IMR-90 (cell line): ENCODE results near the gene STYXL1. TPM values are rescaled to one million over a fixed set of nuclear protein-coding genes. Genes with fewer than 3 reads are reported as not detected.
A peak's percentile ranks its signal among the peaks of the same experiment; 100 is the strongest.

Experiments
- ATAC-seq: fragments of 200-7000 bp; cut with Tn5 transposase; 2 replicates; pipeline ENCODE4 v1.9.1; 2020; ENCODE audit warnings: low read depth, mild to moderate bottlenecking, moderate library complexity
- BruUV-seq: library from RNA; stranded (reverse); fragments of 400-500 nt; replicated peaks from 2 replicates; lab custom pipeline; 2021; lab: Mats Ljungman, UMichigan
- CTCF ChIA-PET: fragments of 300-600 bp; formaldehyde crosslinking; extraction: SDS; loops from one replicate; lab custom pipeline; 2021; ENCODE audit warnings: antibody characterized with exemption; lab: Yijun Ruan, JAX
- POLR2A ChIA-PET: fragments of 300-600 bp; sonication (Branson Sonifier 250); formaldehyde crosslinking; loops from one replicate; lab custom pipeline; 2022; ENCODE audit warnings: antibody characterized with exemption; ENCODE audit not compliant: unreplicated experiment; lab: Charles Lee
- DNase-seq: peaks from one replicate; pipeline ENCODE4 v3.0.0; 2013
- H2AFZ ChIP-seq: replicated peaks from 2 replicates; pipeline ENCODE3; 2013; ENCODE audit warnings: low read length, mild to moderate bottlenecking; ENCODE audit not compliant: poor library complexity
- H2AK5ac ChIP-seq: 2 replicates; pipeline ENCODE4 v1.6.1; 2013; ENCODE audit warnings: low read depth, low read length, inconsistent platforms
- H2AK9ac ChIP-seq: replicated peaks from 2 replicates; pipeline ENCODE3; 2013; ENCODE audit warnings: mild to moderate bottlenecking, low read depth, low read length, moderate library complexity; ENCODE audit not compliant: poor library complexity
- H2BK120ac ChIP-seq: 2 replicates; pipeline ENCODE4 v1.6.1; 2013; ENCODE audit warnings: low read depth, low read length, inconsistent platforms
- H2BK15ac ChIP-seq: 3 replicates; pipeline ENCODE4 v1.6.1; 2013; ENCODE audit warnings: low read depth, low read length, inconsistent platforms
- H2BK20ac ChIP-seq: 2 replicates; pipeline ENCODE4 v1.6.1; 2013; ENCODE audit warnings: low read depth, mild to moderate bottlenecking, inconsistent platforms, low read length, moderate library complexity
- H2BK5ac ChIP-seq: 2 replicates; pipeline ENCODE4 v1.6.1; 2013; ENCODE audit warnings: mild to moderate bottlenecking, low read depth, low read length, inconsistent platforms; ENCODE audit not compliant: poor library complexity, severe bottlenecking
- H3K14ac ChIP-seq: replicated peaks from 2 replicates; pipeline ENCODE4 v1.6.1; 2013; ENCODE audit warnings: low read depth, low read length, inconsistent platforms
- H3K18ac ChIP-seq: 2 replicates; pipeline ENCODE4 v1.6.1; 2013; ENCODE audit warnings: low read depth, low read length, control low read depth
- H3K23ac ChIP-seq: 2 replicates; pipeline ENCODE4 v1.6.1; 2013; ENCODE audit warnings: low read depth, low read length, inconsistent platforms
- H3K27ac ChIP-seq: 2 replicates; pipeline ENCODE4 v1.5.1; 2013; ENCODE audit warnings: mild to moderate bottlenecking, control low read depth, low read length; ENCODE audit not compliant: insufficient read depth
- H3K27me3 ChIP-seq: 2 replicates; pipeline ENCODE4 v1.6.1; 2013; ENCODE audit warnings: low read length; ENCODE audit not compliant: control insufficient read depth, insufficient read depth
- H3K36me3 ChIP-seq: 2 replicates; pipeline ENCODE4 v1.6.1; 2013; ENCODE audit warnings: low read length, mixed read lengths; ENCODE audit not compliant: control insufficient read depth, insufficient read depth
- H3K4ac ChIP-seq: 2 replicates; pipeline ENCODE4 v1.6.1; 2013; ENCODE audit warnings: low read depth, low read length, inconsistent platforms
- H3K4me1 ChIP-seq: 2 replicates; pipeline ENCODE4 v1.6.1; 2013; ENCODE audit warnings: low read length, mixed read lengths; ENCODE audit not compliant: control insufficient read depth, insufficient read depth
- H3K4me2 ChIP-seq: 2 replicates; pipeline ENCODE4 v1.6.1; 2013; ENCODE audit warnings: low read depth, mild to moderate bottlenecking, control low read depth, low read length, moderate library complexity
- H3K4me3 ChIP-seq: 2 replicates; pipeline ENCODE4 v1.5.1; 2013; ENCODE audit warnings: low read depth, mild to moderate bottlenecking, control low read depth, low read length, moderate library complexity; ENCODE audit not compliant: insufficient read depth
- H3K56ac ChIP-seq: 2 replicates; pipeline ENCODE4 v1.6.1; 2013; ENCODE audit warnings: low read length, inconsistent platforms; ENCODE audit not compliant: insufficient read depth; ENCODE audit errors: extremely low read depth
- H3K79me1 ChIP-seq, 2 experiments: 2 replicates each; pipeline ENCODE4 v1.6.1; 2013; ENCODE audit warnings: low read length in 2 of 2, inconsistent platforms in 1 of 2, low read depth in 1 of 2
- H3K9ac ChIP-seq: 2 replicates; pipeline ENCODE4 v1.6.1; 2013; ENCODE audit warnings: low read depth, low read length, control low read depth
- H3K9me1 ChIP-seq: 2 replicates; pipeline ENCODE4 v1.6.1; 2013; ENCODE audit warnings: low read length, inconsistent platforms; ENCODE audit not compliant: insufficient read depth
- H3K9me3 ChIP-seq: 2 replicates; pipeline ENCODE4 v1.6.1; 2013; ENCODE audit warnings: low read length; ENCODE audit not compliant: control insufficient read depth, insufficient read depth
- H4K20me1 ChIP-seq: 2 replicates; pipeline ENCODE4 v1.6.1; 2013; ENCODE audit warnings: low read length, inconsistent platforms; ENCODE audit not compliant: insufficient read depth
- H4K5ac ChIP-seq: 2 replicates; pipeline ENCODE4 v1.6.1; 2013; ENCODE audit warnings: mild to moderate bottlenecking, low read depth, low read length, control low read depth
- H4K8ac ChIP-seq, 2 experiments: 2 replicates each; pipeline ENCODE4 v1.6.1; 2013; ENCODE audit warnings: low read depth in 2 of 2, low read length in 2 of 2, control low read depth in 1 of 2, inconsistent platforms in 1 of 2
- H4K91ac ChIP-seq: 2 replicates; pipeline ENCODE4 v1.6.1; 2013; ENCODE audit warnings: low read depth, low read length, inconsistent platforms; ENCODE audit not compliant: insufficient read depth
- MAZ ChIP-seq: IDR thresholded peaks from 2 replicates; pipeline ENCODE4 v1.6.1; 2012; ENCODE audit warnings: low read depth, mild to moderate bottlenecking, low read length, improper control_type of control experiment, moderate library complexity, borderline replicate concordance
- MXI1 ChIP-seq: IDR thresholded peaks from 2 replicates; pipeline ENCODE4 v1.6.1; 2012; ENCODE audit warnings: low read depth, mild to moderate bottlenecking, low read length, moderate library complexity, borderline replicate concordance
- NFE2L2 ChIP-seq: fragments of 150-350 bp; IDR thresholded peaks from 2 replicates; pipeline ENCODE4 v1.6.1; 2016; ENCODE audit warnings: low read depth, mild to moderate bottlenecking, low read length
- RAD21 ChIP-seq: IDR thresholded peaks from 2 replicates; pipeline ENCODE4 v1.6.1; 2012; ENCODE audit warnings: low read length, improper control_type of control experiment
- SMC3 ChIP-seq: fragments of 150-350 bp; IDR thresholded peaks from 2 replicates; pipeline ENCODE4 v1.6.1; 2016; ENCODE audit warnings: low read depth, mild to moderate bottlenecking, antibody characterized with exemption, low read length, moderate library complexity
- WGBS, 2 experiments: methylation state at CpG; one replicate each; pipeline versions ENCODE4 v1.1.5 to v1.1.7; 2013; ENCODE audit warnings: missing lambda C conversion rate in 2 of 2; ENCODE audit not compliant: insufficient read length in 1 of 2; ENCODE audit errors: extremely low coverage in 2 of 2; 5-methylcytosine and 5-hydroxymethylcytosine counted together
- dilution Hi-C: fragments of 300-500 bp; cut with HindIII; formaldehyde crosslinking; loops from one replicate; pipeline ENCODE4 v1.14.3; 2018; ENCODE audit warnings: low sequenced_read_pairs; ENCODE audit not compliant: unreplicated experiment
- in situ Hi-C: fragments of 300-500 bp; cut with MboI; formaldehyde crosslinking; loops from 3 replicates; pipeline ENCODE4 v1.14.3; 2019; ENCODE audit warnings: low sequenced_read_pairs, inconsistent platforms, mixed read lengths
- intact Hi-C: fragments of 100-400 bp; cut with micrococcal nuclease; formaldehyde crosslinking; loops from 2 replicates; pipeline ENCODE4 v1.10.0; 2022
- polyA plus RNA-seq, 3 experiments: library from polyadenylated mRNA; depleted of rRNA; stranded (reverse); fragments of >200 nt; gene quantifications; 2 replicates each; pipeline ENCODE4 v1.2.3, GENCODE V29; 2012; ENCODE audit warnings: low replicate concordance in 1 of 3
- total RNA-seq: library from RNA; depleted of rRNA; stranded (reverse); fragments of >200 nt; gene quantifications from 2 replicates; pipeline ENCODE4 v1.2.3, GENCODE V29; 2012
- TF ChIP-seq, protein P1 (sequence below): conservative IDR thresholded peaks from 2 replicates; pipeline ENCODE4 v1.5.1; 2012; ENCODE audit warnings: mild to moderate bottlenecking, low read depth, low read length, improper control_type of control experiment

Gene STYXL1
- total and polyA plus RNA-seq, 2 of the 4 experiments (the other 2 are of a cell fraction) = 66.1 to 73.8 TPM

DNA sequence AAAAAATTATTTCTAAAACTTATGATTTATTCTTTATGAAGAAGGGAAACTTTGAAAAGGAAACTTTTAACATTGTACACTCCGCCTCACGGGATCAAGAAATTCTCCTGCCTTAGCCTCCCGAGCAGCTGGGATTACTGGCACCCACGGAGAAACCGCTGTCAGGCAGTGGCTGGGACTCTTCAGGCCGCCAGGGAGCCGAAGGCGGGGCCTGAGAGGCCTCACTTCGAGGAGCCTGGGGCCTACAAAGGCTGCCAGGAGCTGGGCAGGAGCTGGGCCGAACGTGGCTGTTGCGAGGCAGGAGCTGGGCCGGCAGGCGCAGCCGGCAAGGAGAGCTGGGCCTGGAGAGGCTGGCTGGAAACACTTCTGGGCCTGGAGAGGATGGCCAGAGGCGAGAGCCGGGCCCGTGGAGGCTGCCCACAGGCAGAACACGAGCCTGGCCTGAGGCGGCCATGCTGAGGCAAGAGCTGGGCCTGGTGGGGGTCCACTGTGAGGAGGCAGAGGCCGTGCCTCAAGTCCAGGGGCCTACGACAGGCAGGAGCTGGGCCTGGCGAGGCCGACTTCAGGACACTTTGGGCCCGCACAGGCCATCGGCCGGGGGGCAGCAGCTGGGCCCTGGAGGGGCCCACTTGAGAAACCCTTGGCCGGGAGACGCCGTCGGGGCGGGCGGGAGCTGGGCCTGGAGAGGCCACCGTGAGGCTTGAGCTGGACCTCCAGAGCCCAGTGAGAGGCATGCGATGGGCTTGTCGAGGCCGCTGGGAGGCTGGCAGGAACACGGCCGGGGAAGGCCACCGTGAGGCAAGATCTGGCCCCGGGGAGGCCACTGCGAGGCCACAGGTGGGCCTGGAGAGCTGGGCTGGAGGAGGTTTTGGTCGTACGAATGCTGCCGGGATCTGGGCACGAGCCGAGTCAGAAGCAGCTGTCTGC lies 23.8 kb upstream of the STYXL1 start:
- WGBS, 2 experiments = 66% methylated on average over 20 of the region's 47 CpGs; no CpG with 5 or more reads in 1 of the 2 experiments
- H3K27ac ChIP-seq = peak overlapping the region; percentile 58
- H2AFZ ChIP-seq = peak overlapping the region; percentile 61
- peak overlapping the region; percentile 30 for H2AK5ac ChIP-seq
- no peak overlapping the region for H3K56ac ChIP-seq
- no peak overlapping the region for H2BK15ac ChIP-seq
- no peak overlapping the region for H3K4me2 ChIP-seq
- no peaks in the 10 kb centered on the region for H3K27me3 ChIP-seq
- POLR2A ChIA-PET = interaction anchor here (0.6 kb wide), 1 partner anchor 139 kb away, joined by 3 read pairs; no protein-coding TSS in a partner anchor
- H4K91ac ChIP-seq = peak overlapping the region; percentile 76
- H3K9me3 ChIP-seq = peaks cover 5% of the 10 kb centered on the region
- dilution Hi-C loops (no loop called here), intact Hi-C loops (no loop called here), in situ Hi-C loops (no loop called here)
- no peaks in the 10 kb centered on the region for H3K79me1 ChIP-seq
- peaks cover 8% of the 10 kb centered on the region for H3K4me1 ChIP-seq
- no peak overlapping the region for H2BK5ac ChIP-seq
- H4K20me1 ChIP-seq = peaks cover 2% of the 10 kb centered on the region; the same call in 1 of the 2 replicates
- peak overlapping the region; percentile 68; the same call in 1 of the 2 replicates for H2BK120ac ChIP-seq
- H3K9me1 ChIP-seq = peaks cover 12% of the 10 kb centered on the region
- peak overlapping the region; percentile 82 for H4K5ac ChIP-seq
- H3K23ac ChIP-seq = no peak overlapping the region
- DNase-seq (peak; percentile 44), ATAC-seq (peak; percentile 40)
- peak overlapping the region; percentile 22; the same call in 1 of the 2 replicates for H3K9ac ChIP-seq
- H3K18ac ChIP-seq = no peak overlapping the region; the same call in 1 of the 2 replicates
- peak overlapping the region; percentile 64 for H3K4ac ChIP-seq
- no peak overlapping the region for H3K4me3 ChIP-seq
- no peak overlapping the region for H2AK9ac ChIP-seq
- CTCF ChIA-PET = interaction anchor here (0.7 kb wide), 1 partner anchor 16 kb away, joined by 3 read pairs; no protein-coding TSS in a partner anchor
- TF ChIP-seq SMC3 = no peak
- TF ChIP-seq RAD21 = no peak
- TF ChIP-seq NFE2L2 = no peak
- TF ChIP-seq, protein P1, sequence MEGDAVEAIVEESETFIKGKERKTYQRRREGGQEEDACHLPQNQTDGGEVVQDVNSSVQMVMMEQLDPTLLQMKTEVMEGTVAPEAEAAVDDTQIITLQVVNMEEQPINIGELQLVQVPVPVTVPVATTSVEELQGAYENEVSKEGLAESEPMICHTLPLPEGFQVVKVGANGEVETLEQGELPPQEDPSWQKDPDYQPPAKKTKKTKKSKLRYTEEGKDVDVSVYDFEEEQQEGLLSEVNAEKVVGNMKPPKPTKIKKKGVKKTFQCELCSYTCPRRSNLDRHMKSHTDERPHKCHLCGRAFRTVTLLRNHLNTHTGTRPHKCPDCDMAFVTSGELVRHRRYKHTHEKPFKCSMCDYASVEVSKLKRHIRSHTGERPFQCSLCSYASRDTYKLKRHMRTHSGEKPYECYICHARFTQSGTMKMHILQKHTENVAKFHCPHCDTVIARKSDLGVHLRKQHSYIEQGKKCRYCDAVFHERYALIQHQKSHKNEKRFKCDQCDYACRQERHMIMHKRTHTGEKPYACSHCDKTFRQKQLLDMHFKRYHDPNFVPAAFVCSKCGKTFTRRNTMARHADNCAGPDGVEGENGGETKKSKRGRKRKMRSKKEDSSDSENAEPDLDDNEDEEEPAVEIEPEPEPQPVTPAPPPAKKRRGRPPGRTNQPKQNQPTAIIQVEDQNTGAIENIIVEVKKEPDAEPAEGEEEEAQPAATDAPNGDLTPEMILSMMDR = no peak
- no peak for TF ChIP-seq MXI1
- no peak for TF ChIP-seq MAZ
- no TSS peak for BruUV-seq
- H3K14ac ChIP-seq = 0 out of 2 replicates have a peak overlapping the region, but pooled peaks have one; percentile 52
- H2BK20ac ChIP-seq = no peak overlapping the region
- peaks cover 6% of the 10 kb centered on the region; the same call in 1 of the 2 replicates for H3K36me3 ChIP-seq
- H4K8ac ChIP-seq = peak overlapping the region; percentile 77 to 91; a peak in 3 of 4 replicates
